Activated T-cell treated with anti-CD3 and anti-CD28 coated beads, Interleukin-2, amount 50 U/mL, for 24 hours (primary cell): ENCODE measurements around the gene TNK2.
"Not testable (repeated sequence)": the region's sequence is repeated elsewhere in the genome, so short reads cannot be mapped to it uniquely, and the experiment has no call there.

Experiments used
- DNase-seq: peaks from one replicate; pipeline ENCODE4 v3.0.0-alpha.2; 2020
- H3K27ac Mint-ChIP-seq: 2 replicates; pipeline ENCODE4 v1.8.0; 2020; ENCODE audit warnings: mild to moderate bottlenecking, mixed read lengths
- H3K27me3 Mint-ChIP-seq: 2 replicates; pipeline ENCODE4 v1.8.0; 2020; ENCODE audit warnings: mixed read lengths
- H3K36me3 Mint-ChIP-seq: 2 replicates; pipeline ENCODE4 v1.8.0; 2020; ENCODE audit warnings: low read depth, mixed read lengths
- H3K4me1 Mint-ChIP-seq: 2 replicates; pipeline ENCODE4 v1.8.0; 2020; ENCODE audit warnings: low read depth, mixed read lengths
- H3K4me3 Mint-ChIP-seq: 2 replicates; pipeline ENCODE4 v1.8.0; 2020; ENCODE audit warnings: mild to moderate bottlenecking, moderate library complexity, mixed read lengths
- H3K9me3 Mint-ChIP-seq: 2 replicates; pipeline ENCODE4 v1.8.0; 2020; ENCODE audit warnings: mixed read lengths

The TNK2 gene

GRCh38 chr3:195877136-195877715 is 31.1 kb downstream of the TNK2 start:
- peak overlapping the region; percentile 37 for H3K27ac Mint-ChIP-seq

GRCh38 chr3:195876297-195877064 is 31.9 kb downstream of the TNK2 start:
- no peaks in the 10 kb centered on the region for H3K9me3 Mint-ChIP-seq
- DNase-seq, result no peak
- peaks cover 2% of the 10 kb centered on the region for H3K4me1 Mint-ChIP-seq
- H3K27ac Mint-ChIP-seq, result peak overlapping the region; percentile 67
- H3K36me3 Mint-ChIP-seq, result peaks cover 42% of the 10 kb centered on the region
- H3K27me3 Mint-ChIP-seq, result no peaks in the 10 kb centered on the region
- H3K4me3 Mint-ChIP-seq, result no peak overlapping the region

More at GRCh38 chr3:195877136-195877715, 31.1 kb downstream of the TNK2 start:
- Mint-ChIP-seq H3K27me3 (no peaks in the 10 kb centered on the region), H3K4me1 (peaks cover 2% of the 10 kb centered on the region), H3K9me3 (no peaks in the 10 kb centered on the region), H3K4me3 (no peak overlapping the region), H3K36me3 (peaks cover 48% of the 10 kb centered on the region)
- DNase-seq, result no peak

- no peak for DNase-seq
- H3K4me1 Mint-ChIP-seq, result peaks cover 2% of the 10 kb centered on the region
- no peaks in the 10 kb centered on the region for H3K9me3 Mint-ChIP-seq
- H3K4me3 Mint-ChIP-seq, result no peak overlapping the region
- H3K27ac Mint-ChIP-seq, result peak overlapping the region; percentile 67
- H3K27me3 Mint-ChIP-seq, result no peaks in the 10 kb centered on the region
- peaks cover 47% of the 10 kb centered on the region for H3K36me3 Mint-ChIP-seq
These were observed 32.7 kb downstream of the TNK2 start for GRCh38 chr3:195875482-195876236.

GRCh38 chr3:195873971-195874370 is 34.4 kb downstream of the TNK2 start:
- Mint-ChIP-seq H3K4me3 (no peak overlapping the region), H3K4me1 (peaks cover 2% of the 10 kb centered on the region), H3K27me3 (no peaks in the 10 kb centered on the region), H3K36me3 (peaks cover 48% of the 10 kb centered on the region), H3K9me3 (no peaks in the 10 kb centered on the region), H3K27ac (no peak overlapping the region)
- DNase-seq, result no peak

- no peak for DNase-seq
- Mint-ChIP-seq H3K27me3 (no peaks in the 10 kb centered on the region), H3K4me3 (no peak overlapping the region), H3K27ac (no peak overlapping the region), H3K36me3 (peaks cover 47% of the 10 kb centered on the region), H3K4me1 (peaks cover 2% of the 10 kb centered on the region), H3K9me3 (no peaks in the 10 kb centered on the region)
These were observed 35.0 kb downstream of the TNK2 start for GRCh38 chr3:195873281-195873887.

DNA sequence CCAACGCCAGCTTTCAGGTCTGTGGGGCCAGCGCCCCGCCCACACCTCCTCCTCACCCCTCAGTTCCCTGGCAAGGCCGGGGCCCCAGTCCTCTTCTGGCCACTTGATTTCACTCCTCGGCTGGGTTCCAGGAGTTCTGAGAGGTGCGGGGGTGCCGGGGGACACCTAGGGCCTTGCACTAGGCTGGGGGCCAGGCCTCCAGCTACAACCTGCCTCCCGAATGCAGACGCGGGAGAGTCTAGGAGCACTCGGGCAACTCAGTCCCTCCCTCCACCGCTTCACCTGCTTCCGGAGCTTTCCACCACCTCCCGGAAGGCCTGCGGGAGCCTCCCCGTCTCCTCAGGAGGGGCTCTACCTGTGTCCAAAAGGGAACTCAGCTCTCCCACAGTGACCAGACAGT is 35.6 kb downstream of the TNK2 start:
- no peak for DNase-seq
- Mint-ChIP-seq H3K27ac (no peak overlapping the region), H3K27me3 (no peaks in the 10 kb centered on the region), H3K4me3 (no peak overlapping the region), H3K4me1 (peaks cover 2% of the 10 kb centered on the region), H3K36me3 (peaks cover 41% of the 10 kb centered on the region), H3K9me3 (no peaks in the 10 kb centered on the region)

DNA sequence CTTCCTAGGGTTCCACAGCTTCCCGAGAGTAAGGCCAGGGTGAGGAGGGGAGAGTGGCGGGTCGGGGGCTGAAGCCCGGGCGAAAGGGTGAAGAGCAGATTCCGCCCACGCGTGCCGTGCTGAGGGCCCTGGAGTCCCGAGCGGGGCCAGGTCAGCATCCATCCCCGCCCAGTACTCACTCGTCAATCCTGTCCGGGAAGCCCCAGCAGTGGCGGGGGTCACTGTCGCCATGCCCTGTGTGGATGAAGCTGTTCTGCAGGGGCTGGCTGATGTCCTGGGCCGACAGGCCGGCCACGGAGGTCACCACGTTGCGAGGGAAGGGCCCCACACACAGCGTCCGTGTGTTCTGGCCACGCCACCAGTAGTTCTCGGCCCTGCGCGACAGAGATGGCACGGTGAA is 36.3 kb downstream of the TNK2 start:
- no peaks in the 10 kb centered on the region for H3K27me3 Mint-ChIP-seq
- H3K9me3 Mint-ChIP-seq, result no peaks in the 10 kb centered on the region
- no peak overlapping the region for H3K4me3 Mint-ChIP-seq
- no peak overlapping the region for H3K27ac Mint-ChIP-seq
- peaks cover 36% of the 10 kb centered on the region for H3K36me3 Mint-ChIP-seq
- peaks cover 2% of the 10 kb centered on the region for H3K4me1 Mint-ChIP-seq
- DNase-seq, result no peak

DNA sequence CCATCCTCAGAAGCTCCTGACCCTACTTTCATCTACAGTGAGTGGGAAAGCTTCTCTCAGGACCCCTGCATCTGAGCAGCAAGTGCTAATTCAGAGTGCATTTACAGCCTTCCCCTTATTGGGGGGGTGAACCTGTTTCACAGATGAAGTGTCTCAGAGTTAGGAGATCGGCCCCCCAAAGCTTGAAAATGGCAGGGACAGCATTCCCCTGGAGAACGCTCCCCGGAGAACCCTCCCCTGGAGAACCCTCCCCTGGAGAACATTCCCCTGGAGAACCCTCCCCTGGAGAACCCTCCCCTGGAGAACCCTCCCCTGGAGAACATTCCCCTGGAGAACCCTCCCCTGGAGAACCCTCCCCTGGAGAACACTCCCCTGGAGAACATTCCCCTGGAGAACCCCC is 36.7 kb downstream of the TNK2 start:
- not testable (repeated sequence) for H3K27me3 Mint-ChIP-seq, H3K9me3 Mint-ChIP-seq, H3K4me1 Mint-ChIP-seq, DNase-seq, H3K27ac Mint-ChIP-seq, H3K4me3 Mint-ChIP-seq
- H3K36me3 Mint-ChIP-seq, result peaks cover 33% of the 10 kb centered on the region

DNA sequence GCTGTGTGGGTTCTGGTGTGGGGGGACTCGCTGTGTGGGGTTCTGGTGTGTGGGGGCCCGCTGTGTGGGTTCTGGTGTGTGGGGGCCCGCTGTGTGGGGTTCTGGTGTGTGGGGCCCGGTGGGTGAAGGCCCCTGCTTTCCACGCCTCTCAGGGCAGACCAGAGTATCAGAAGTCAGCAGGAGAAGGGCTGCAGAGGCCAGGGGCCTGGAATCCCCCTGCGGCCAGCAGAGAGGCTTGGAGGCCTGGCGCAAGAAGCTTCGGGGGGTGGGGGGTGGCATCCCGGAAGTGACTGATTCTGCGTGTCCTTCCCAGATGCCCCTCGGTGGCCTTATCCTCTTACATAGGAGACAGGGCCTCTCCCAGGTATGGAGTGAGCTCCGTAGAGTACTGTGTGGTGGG is 37.4 kb downstream of the TNK2 start:
- Mint-ChIP-seq H3K27me3 (no peaks in the 10 kb centered on the region), H3K27ac (no peak overlapping the region), H3K36me3 (peaks cover 35% of the 10 kb centered on the region), H3K4me3 (no peak overlapping the region), H3K9me3 (no peaks in the 10 kb centered on the region), H3K4me1 (no peaks in the 10 kb centered on the region)
- DNase-seq, result no peak

GRCh38 chr3:195870442-195870841 is 37.9 kb downstream of the TNK2 start:
- DNase-seq, result no peak
- no peak overlapping the region for H3K4me3 Mint-ChIP-seq
- H3K27me3 Mint-ChIP-seq, result no peaks in the 10 kb centered on the region
- H3K4me1 Mint-ChIP-seq, result no peaks in the 10 kb centered on the region
- no peak overlapping the region for H3K27ac Mint-ChIP-seq
- no peaks in the 10 kb centered on the region for H3K9me3 Mint-ChIP-seq
- peaks cover 36% of the 10 kb centered on the region for H3K36me3 Mint-ChIP-seq

- Mint-ChIP-seq H3K36me3 (peaks cover 39% of the 10 kb centered on the region), H3K27me3 (no peaks in the 10 kb centered on the region), H3K4me1 (no peaks in the 10 kb centered on the region), H3K9me3 (no peaks in the 10 kb centered on the region), H3K4me3 (no peak overlapping the region), H3K27ac (no peak overlapping the region)
- no peak for DNase-seq
These were observed 38.8 kb downstream of the TNK2 start for GRCh38 chr3:195869413-195870001.

DNA sequence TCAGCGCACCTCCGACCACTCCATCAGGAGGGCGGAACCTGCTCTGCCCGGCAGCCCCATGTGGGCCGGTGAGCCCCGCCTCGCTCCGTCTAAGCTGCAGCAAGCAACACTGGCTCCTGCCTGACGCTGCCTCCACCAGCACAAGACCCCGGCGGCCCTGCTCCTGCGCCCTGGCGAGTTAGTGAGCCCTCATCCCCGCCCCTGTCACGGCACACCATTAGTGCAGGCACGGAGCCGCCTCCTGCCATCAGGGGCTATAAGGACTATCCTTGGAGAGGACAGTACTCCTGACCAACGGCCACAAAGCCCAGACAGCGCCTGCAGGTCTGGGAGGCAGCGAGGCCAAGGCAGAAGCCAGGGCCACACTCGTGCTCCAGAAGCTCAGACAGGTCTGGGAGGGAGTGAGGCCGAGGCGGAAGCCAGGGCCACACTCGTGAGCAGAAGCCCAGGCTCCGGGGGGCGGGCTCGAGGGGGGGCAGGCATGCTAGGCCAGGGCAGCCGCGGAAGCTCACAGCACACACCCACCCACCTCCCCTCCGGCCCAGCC is 39.4 kb downstream of the TNK2 start:
- peaks cover 43% of the 10 kb centered on the region for H3K36me3 Mint-ChIP-seq
- no peak for DNase-seq
- no peaks in the 10 kb centered on the region for H3K9me3 Mint-ChIP-seq
- H3K27me3 Mint-ChIP-seq, result no peaks in the 10 kb centered on the region
- no peak overlapping the region for H3K4me3 Mint-ChIP-seq
- H3K27ac Mint-ChIP-seq, result no peak overlapping the region
- H3K4me1 Mint-ChIP-seq, result no peaks in the 10 kb centered on the region

GRCh38 chr3:195868336-195868865 is 40.0 kb downstream of the TNK2 start:
- H3K9me3 Mint-ChIP-seq, result no peaks in the 10 kb centered on the region
- no peak overlapping the region for H3K4me3 Mint-ChIP-seq
- H3K36me3 Mint-ChIP-seq, result peaks cover 43% of the 10 kb centered on the region
- peaks cover under 1% of the 10 kb centered on the region for H3K4me1 Mint-ChIP-seq
- H3K27ac Mint-ChIP-seq, result no peak overlapping the region
- no peak for DNase-seq
- H3K27me3 Mint-ChIP-seq, result no peaks in the 10 kb centered on the region
